Measurements from ENCODE around the gene CALN1.

DNA sequence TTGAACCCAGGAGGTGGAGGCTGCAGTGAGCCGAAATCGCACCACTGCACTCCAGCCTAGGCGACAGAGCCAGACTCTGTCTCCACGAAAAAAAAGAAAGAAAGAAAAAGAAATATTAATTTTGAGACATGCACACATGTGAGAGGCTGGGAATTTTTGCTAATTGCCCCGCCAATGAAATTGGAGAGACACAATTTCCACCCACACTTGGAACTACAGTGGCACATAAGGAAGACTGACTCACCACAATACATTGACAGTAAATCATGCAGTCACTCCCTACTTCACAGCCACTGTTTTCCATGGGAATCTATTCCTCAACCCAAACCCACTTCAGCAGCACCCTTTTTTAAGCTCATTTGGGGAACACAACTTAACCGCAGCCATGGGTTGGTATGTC, 139.7 kb downstream of the CALN1 start:
- TF ChIP-seq SUZ12 (IDR thresholded peaks at IDR 0.05; ENCODE audit: extremely low read depth, insufficient read depth, insufficient read length) = no peak
- no peak for TF ChIP-seq ZNF274 (IDR thresholded peaks at IDR 0.05; ENCODE audit: low read depth, low read length)
- TF ChIP-seq YY1 (IDR thresholded peaks at IDR 0.05; ENCODE audit: insufficient read depth, insufficient read length) = no peak
